Calu3 (cell line): ENCODE measurements around the gene HIVEP3. TPM values are rescaled to one million over a fixed set of nuclear protein-coding genes. Genes with fewer than 3 reads are reported as not detected.

Experiments
- BruUV-seq: library from RNA; stranded (reverse); fragments of 400-500 nt; replicated peaks from 2 replicates; lab custom pipeline; 2021; lab: Mats Ljungman, UMichigan
- CTCF ChIA-PET: fragments of 300-600 bp; sonication (Branson Sonifier 250); formaldehyde crosslinking; loops from one replicate; lab custom pipeline; 2022; ENCODE audit warnings: antibody characterized with exemption; lab: Charles Lee
- DNase-seq: peaks from one replicate; pipeline ENCODE4 v3.0.0; 2022
- H3K27ac Mint-ChIP-seq: one replicate; pipeline ENCODE4 v1.8.0; 2022; ENCODE audit warnings: mixed read lengths; ENCODE audit not compliant: unreplicated experiment
- H3K27me3 Mint-ChIP-seq: one replicate; pipeline ENCODE4 v1.8.0; 2022; ENCODE audit warnings: mixed read lengths; ENCODE audit not compliant: unreplicated experiment
- H3K36me3 Mint-ChIP-seq: one replicate; pipeline ENCODE4 v1.8.0; 2022; ENCODE audit warnings: mild to moderate bottlenecking, moderate library complexity, mixed read lengths; ENCODE audit not compliant: insufficient read depth, unreplicated experiment
- H3K4me1 Mint-ChIP-seq: one replicate; pipeline ENCODE4 v1.8.0; 2022; ENCODE audit warnings: mild to moderate bottlenecking, low read depth, mixed read lengths; ENCODE audit not compliant: unreplicated experiment
- H3K4me3 Mint-ChIP-seq: one replicate; pipeline ENCODE4 v1.8.0; 2022; ENCODE audit warnings: mild to moderate bottlenecking, low read depth, moderate library complexity, mixed read lengths; ENCODE audit not compliant: unreplicated experiment
- H3K9me3 Mint-ChIP-seq: one replicate; pipeline ENCODE4 v1.8.0; 2022; ENCODE audit warnings: low read depth, mixed read lengths; ENCODE audit not compliant: unreplicated experiment
- intact Hi-C: fragments of 100-400 bp; cut with micrococcal nuclease; formaldehyde crosslinking; loops from one replicate; pipeline ENCODE4 v1.10.0; 2022; ENCODE audit not compliant: unreplicated experiment
- total RNA-seq: library from RNA; stranded (reverse); gene quantifications from 2 replicates; pipeline ENCODE4 v1.2.3, GENCODE V29; 2022
- TF ChIP-seq, protein P1 (sequence below): fragments of 200-600 bp; IDR thresholded peaks from one replicate; pipeline ENCODE4 v1.8.0; 2022; ENCODE audit warnings: antibody characterized with exemption; ENCODE audit not compliant: unreplicated experiment

The HIVEP3 gene
- total RNA-seq, 1 experiment from 2014 or later, result 9.0 TPM

DNA sequence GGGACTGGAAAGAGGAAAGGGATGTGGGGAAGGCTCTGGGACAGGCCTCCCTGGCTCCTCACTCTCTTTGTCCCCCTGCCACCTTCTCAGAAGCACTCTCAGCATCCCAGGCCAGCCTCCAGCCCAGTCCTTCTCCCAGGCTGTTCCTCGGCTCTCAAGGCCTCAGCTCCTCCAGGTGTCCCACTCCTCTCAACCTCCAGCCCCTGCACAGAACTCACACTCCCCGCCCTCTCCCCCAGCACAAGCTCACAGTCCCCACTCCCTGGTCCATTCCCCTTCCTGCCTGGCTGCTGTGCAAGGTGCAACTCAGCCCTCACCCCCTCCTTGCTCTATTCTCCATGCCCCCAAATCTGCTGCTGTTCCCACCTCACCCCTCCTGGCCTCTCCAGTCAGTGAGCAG, 185.0 kb downstream of the HIVEP3 start:
- Mint-ChIP-seq H3K9me3 (no peaks in the 10 kb centered on the region), H3K4me1 (no peaks in the 10 kb centered on the region), H3K27ac (no peak overlapping the region), H3K27me3 (peaks cover 63% of the 10 kb centered on the region), H3K4me3 (no peak overlapping the region), H3K36me3 (no peaks in the 10 kb centered on the region)
- intact Hi-C loops, result no loop called here
- no TSS peak for BruUV-seq
- DNase-seq, result no peak
- TF ChIP-seq, protein P1, sequence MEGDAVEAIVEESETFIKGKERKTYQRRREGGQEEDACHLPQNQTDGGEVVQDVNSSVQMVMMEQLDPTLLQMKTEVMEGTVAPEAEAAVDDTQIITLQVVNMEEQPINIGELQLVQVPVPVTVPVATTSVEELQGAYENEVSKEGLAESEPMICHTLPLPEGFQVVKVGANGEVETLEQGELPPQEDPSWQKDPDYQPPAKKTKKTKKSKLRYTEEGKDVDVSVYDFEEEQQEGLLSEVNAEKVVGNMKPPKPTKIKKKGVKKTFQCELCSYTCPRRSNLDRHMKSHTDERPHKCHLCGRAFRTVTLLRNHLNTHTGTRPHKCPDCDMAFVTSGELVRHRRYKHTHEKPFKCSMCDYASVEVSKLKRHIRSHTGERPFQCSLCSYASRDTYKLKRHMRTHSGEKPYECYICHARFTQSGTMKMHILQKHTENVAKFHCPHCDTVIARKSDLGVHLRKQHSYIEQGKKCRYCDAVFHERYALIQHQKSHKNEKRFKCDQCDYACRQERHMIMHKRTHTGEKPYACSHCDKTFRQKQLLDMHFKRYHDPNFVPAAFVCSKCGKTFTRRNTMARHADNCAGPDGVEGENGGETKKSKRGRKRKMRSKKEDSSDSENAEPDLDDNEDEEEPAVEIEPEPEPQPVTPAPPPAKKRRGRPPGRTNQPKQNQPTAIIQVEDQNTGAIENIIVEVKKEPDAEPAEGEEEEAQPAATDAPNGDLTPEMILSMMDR, result no peak
- CTCF ChIA-PET, result no interaction called here

DNA sequence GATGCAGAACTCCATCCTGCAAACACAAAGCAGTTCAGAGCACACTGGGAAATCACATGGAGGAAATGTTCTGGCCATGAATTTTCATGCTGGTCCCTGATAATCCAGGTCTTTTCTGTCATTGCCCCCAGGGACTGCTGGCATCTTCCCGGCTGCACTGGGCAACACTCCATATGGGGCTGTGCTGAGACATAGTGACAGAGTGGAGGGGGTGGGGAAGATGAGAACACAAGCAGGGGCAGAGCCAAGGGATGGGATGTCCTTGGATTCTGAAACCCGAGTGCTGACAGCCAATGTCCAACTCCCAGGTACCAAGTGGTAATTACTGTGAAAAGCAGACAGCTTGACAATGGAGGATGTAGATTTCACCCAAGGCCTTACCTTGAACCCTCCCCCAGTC, 185.7 kb downstream of the HIVEP3 start:
- Mint-ChIP-seq H3K36me3 (no peaks in the 10 kb centered on the region), H3K27ac (no peak overlapping the region), H3K4me1 (no peaks in the 10 kb centered on the region), H3K4me3 (no peak overlapping the region), H3K9me3 (no peaks in the 10 kb centered on the region), H3K27me3 (peaks cover 63% of the 10 kb centered on the region)
- no TSS peak for BruUV-seq
- DNase-seq, result no peak
- intact Hi-C loops, result no loop called here
- TF ChIP-seq, protein P1, result no peak
- CTCF ChIA-PET, result no interaction called here

DNA sequence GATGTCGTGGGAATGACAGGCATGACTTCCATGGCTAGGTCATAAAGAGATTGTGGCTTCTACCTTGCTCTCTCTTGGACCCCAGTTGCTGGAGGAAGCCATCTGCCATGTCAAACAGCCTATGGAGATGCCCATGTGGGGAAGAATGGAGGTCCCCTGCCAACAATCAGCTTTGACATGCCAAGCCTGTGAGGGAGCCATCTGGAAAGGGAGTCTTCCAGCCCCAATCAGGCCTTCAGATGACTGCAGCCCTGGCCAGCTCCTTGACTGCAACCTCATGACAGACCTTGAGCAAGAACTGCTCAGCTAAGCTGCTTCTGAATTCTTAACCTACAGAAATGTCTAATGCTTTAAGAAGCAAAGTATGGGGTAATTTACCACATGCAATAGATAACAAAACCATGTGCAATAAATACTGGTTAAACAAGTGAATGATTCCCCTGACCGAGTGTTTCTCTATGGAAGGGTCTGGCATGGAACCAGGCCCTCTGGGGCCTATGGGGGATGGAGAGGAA, 187.1 kb downstream of the HIVEP3 start:
- intact Hi-C loops, result no loop called here
- H3K36me3 Mint-ChIP-seq, result no peaks in the 10 kb centered on the region
- TF ChIP-seq, protein P1, result no peak
- no peaks in the 10 kb centered on the region for H3K4me1 Mint-ChIP-seq
- peaks cover 53% of the 10 kb centered on the region for H3K27me3 Mint-ChIP-seq
- no TSS peak for BruUV-seq
- no peaks in the 10 kb centered on the region for H3K9me3 Mint-ChIP-seq
- H3K27ac Mint-ChIP-seq, result no peak overlapping the region
- DNase-seq, result no peak
- CTCF ChIA-PET, result no interaction called here
- no peak overlapping the region for H3K4me3 Mint-ChIP-seq

DNA sequence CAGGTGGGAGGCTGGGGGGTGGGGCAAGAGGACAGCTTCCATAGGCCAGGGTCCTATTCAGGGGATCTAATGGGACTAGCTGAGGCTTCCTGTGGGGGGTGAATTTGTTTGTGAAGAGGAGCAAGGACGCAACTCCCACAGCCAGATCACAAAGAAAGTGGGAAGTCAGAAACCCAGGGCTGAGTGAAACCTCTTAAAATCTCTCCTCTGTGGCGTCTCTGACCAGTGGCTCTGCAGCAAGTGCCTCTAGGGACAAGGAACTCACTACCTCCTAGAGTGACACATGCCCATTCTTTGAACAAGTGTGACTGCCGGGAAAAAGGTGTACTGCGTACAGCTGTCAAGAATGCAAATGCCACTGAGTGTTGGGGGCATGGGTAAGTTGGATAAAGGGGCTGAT, 187.9 kb downstream of the HIVEP3 start:
- TF ChIP-seq, protein P1, result no peak
- no peak for DNase-seq
- Mint-ChIP-seq H3K9me3 (no peaks in the 10 kb centered on the region), H3K27me3 (peaks cover 45% of the 10 kb centered on the region), H3K4me3 (no peak overlapping the region), H3K36me3 (no peaks in the 10 kb centered on the region), H3K27ac (no peak overlapping the region), H3K4me1 (no peaks in the 10 kb centered on the region)
- no TSS peak for BruUV-seq
- intact Hi-C loops, result no loop called here
- CTCF ChIA-PET, result no interaction called here
